ENCODE results near the gene AVPR2. TPM values are rescaled to one million over a fixed set of nuclear protein-coding genes. Genes with fewer than 3 reads are reported as not detected.

Gene AVPR2
- total RNA-seq, 1 donor from 2014 or later, result not detected

DNA sequence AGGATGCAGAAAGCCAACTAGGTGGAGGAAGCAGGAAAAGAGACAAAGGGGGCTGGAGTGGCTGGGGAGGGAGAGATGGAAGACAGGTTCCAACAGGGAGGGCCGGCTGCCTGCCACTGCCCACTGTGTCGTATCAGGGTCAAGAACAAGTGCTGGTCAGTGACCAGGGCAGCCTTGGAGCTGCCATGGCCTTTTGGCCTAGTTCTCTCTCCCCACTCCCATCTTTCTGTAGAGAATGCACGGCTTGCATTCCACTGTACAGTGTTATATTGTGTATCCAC, 30.4 kb upstream of the AVPR2 start:
- peak overlapping the region; percentile 24 for H3K4me3 Mint-ChIP-seq
- Histone ChIP-seq H3K4me2 (peak overlapping the region; percentile 66), H2AFZ (replicated peaks) (no peak overlapping the region), H3K4me1 (peaks cover 14% of the 10 kb centered on the region), H3K9ac (no peak overlapping the region), H3K79me2 (ENCODE audit: low read depth) (no peaks in the 10 kb centered on the region), H3K9me3 (ENCODE audit: low read depth) (no peaks in the 10 kb centered on the region), H3F3A (ENCODE audit: low read depth) (peaks cover 9% of the 10 kb centered on the region), H3K36me3 (no peaks in the 10 kb centered on the region), H3K27me3 (no peaks in the 10 kb centered on the region), H4K20me1 (ENCODE audit: low read depth) (peaks cover 19% of the 10 kb centered on the region), H3K27ac (no peak overlapping the region), H3K4me3 (no peak overlapping the region)
- no peak overlapping the region for H3K27ac Mint-ChIP-seq
- H3K27me3 Mint-ChIP-seq (ENCODE audit: insufficient read depth, low read depth), result peaks cover 24% of the 10 kb centered on the region
- no peak for TF ChIP-seq EZH2phosphoT487 (IDR thresholded peaks at IDR 0.05)
- TF ChIP-seq, protein P1, sequence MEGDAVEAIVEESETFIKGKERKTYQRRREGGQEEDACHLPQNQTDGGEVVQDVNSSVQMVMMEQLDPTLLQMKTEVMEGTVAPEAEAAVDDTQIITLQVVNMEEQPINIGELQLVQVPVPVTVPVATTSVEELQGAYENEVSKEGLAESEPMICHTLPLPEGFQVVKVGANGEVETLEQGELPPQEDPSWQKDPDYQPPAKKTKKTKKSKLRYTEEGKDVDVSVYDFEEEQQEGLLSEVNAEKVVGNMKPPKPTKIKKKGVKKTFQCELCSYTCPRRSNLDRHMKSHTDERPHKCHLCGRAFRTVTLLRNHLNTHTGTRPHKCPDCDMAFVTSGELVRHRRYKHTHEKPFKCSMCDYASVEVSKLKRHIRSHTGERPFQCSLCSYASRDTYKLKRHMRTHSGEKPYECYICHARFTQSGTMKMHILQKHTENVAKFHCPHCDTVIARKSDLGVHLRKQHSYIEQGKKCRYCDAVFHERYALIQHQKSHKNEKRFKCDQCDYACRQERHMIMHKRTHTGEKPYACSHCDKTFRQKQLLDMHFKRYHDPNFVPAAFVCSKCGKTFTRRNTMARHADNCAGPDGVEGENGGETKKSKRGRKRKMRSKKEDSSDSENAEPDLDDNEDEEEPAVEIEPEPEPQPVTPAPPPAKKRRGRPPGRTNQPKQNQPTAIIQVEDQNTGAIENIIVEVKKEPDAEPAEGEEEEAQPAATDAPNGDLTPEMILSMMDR (IDR thresholded peaks at IDR 0.05), result no peak
- TF ChIP-seq EZH2 (IDR thresholded peaks at IDR 0.05), result no peak
- H3K4me1 Mint-ChIP-seq, result peaks cover 53% of the 10 kb centered on the region
- H3K36me3 Mint-ChIP-seq, result no peaks in the 10 kb centered on the region
- DNase-seq (ENCODE audit: low spot score), result no peak
- H3K9me3 Mint-ChIP-seq, result peaks cover 28% of the 10 kb centered on the region

DNA sequence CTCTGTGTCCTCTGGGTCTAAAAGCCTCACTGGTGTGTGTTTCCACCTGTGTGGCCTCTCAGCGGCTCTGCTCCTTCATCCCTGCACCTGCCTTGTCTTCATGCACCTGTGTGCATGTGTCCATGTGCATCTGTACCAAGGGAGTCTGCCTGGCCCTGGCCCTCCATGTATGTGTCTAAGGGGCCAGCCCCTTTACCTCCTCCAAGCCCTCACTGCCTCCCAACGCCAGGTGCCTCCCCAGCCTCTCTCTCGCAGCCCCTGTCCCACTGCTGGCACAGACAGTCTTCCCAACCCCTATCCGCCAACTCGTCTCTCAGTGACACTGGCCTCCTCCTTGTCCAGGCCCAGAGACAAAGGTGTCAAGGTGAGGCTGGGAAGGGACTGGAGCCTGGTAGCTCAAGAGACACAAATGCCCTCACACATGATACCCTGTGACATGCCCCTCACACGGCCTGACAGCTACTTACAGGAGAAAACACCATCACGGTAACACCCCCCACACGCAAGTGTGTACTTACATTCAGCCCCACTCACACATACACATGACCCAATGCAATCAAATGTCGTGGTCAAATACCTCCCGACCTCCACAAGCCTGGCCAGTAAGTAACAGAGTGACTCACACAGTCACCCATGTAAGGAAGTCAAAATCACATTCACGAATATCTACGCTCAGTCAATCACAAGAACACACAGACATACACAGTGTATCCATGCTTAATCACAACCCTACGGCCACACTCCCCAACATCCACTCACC, 29.9 kb upstream of the AVPR2 start:
- H4K20me1 ChIP-seq (ENCODE audit: low read depth), result peaks cover 19% of the 10 kb centered on the region
- H3K79me2 ChIP-seq (ENCODE audit: low read depth), result no peaks in the 10 kb centered on the region
- peak overlapping the region; percentile 66 for H3K4me2 ChIP-seq
- DNase-seq (ENCODE audit: low spot score), result no peak
- no peak overlapping the region for H3K9ac ChIP-seq
- no peak overlapping the region for H3K4me3 ChIP-seq
- no peak overlapping the region for H3K27ac ChIP-seq
- no peak overlapping the region for H3K27ac Mint-ChIP-seq
- no peaks in the 10 kb centered on the region for H3K36me3 ChIP-seq
- TF ChIP-seq, protein P1 (IDR thresholded peaks at IDR 0.05), result no peak
- TF ChIP-seq EZH2phosphoT487 (IDR thresholded peaks at IDR 0.05) (no peak), EZH2 (IDR thresholded peaks at IDR 0.05) (no peak)
- H3K9me3 ChIP-seq (ENCODE audit: low read depth), result no peaks in the 10 kb centered on the region
- H3K4me1 ChIP-seq, result peaks cover 15% of the 10 kb centered on the region
- no peak overlapping the region for H2AFZ ChIP-seq (replicated peaks)
- H3F3A ChIP-seq (ENCODE audit: low read depth), result peaks cover 15% of the 10 kb centered on the region
- peak overlapping the region; percentile 34 for H3K4me3 Mint-ChIP-seq
- H3K4me1 Mint-ChIP-seq, result peaks cover 58% of the 10 kb centered on the region
- peaks cover 28% of the 10 kb centered on the region for H3K9me3 Mint-ChIP-seq
- no peaks in the 10 kb centered on the region for H3K27me3 ChIP-seq
- peaks cover 26% of the 10 kb centered on the region for H3K27me3 Mint-ChIP-seq (ENCODE audit: insufficient read depth, low read depth)
- no peaks in the 10 kb centered on the region for H3K36me3 Mint-ChIP-seq

DNA sequence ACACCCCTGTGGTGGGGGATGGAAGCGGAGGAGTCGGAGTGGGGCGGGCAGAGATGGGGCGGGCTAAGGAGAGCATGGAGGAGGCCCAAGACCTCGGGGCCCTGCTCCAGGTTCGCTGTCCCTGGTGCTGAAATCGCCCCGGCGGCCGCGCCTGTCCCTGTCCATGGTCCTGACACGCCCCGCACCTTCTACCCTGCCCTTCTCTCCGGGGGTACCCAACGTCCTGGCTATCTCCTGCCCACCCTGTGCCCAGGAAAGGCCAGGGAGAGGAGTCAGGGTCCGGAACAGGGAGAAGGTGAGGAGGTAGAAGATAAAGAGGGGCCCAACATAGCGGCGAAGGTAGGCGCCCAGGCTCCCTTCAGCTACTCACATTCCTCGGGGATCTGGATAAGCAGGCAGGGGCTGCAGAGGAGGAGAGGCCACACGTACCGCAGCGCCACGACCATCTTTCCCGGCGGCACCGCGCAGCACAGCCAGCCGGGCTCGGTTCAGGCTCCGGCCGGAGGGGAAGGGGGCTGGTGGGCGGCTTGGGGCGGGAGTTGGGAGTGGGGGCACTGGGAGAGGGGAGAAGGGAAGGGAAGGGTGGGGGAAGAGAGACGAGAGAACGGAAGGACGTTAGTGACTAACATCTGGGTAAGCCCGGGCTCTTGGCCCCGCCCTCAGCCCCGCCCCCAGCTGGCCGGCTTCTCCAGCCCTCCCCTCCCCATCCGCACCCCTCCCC, 28.9 kb upstream of the AVPR2 start:
- TF ChIP-seq, protein P1 (IDR thresholded peaks at IDR 0.05), result peak; percentile 14
- no peak for TF ChIP-seq EZH2phosphoT487 (IDR thresholded peaks at IDR 0.05)
- TF ChIP-seq EZH2 (IDR thresholded peaks at IDR 0.05), result no peak
- H3K9me3 Mint-ChIP-seq, result peaks cover 29% of the 10 kb centered on the region
- Histone ChIP-seq H3K4me2 (peak overlapping the region; percentile 66), H3K4me3 (peak overlapping the region; percentile 28), H3K36me3 (no peaks in the 10 kb centered on the region), H3K27ac (no peak overlapping the region), H3F3A (ENCODE audit: low read depth) (peaks cover 16% of the 10 kb centered on the region), H4K20me1 (ENCODE audit: low read depth) (peaks cover 19% of the 10 kb centered on the region), H3K9ac (no peak overlapping the region), H2AFZ (replicated peaks) (no peak overlapping the region), H3K4me1 (peaks cover 15% of the 10 kb centered on the region), H3K79me2 (ENCODE audit: low read depth) (no peaks in the 10 kb centered on the region), H3K9me3 (ENCODE audit: low read depth) (no peaks in the 10 kb centered on the region), H3K27me3 (no peaks in the 10 kb centered on the region)
- no peak overlapping the region for H3K4me3 Mint-ChIP-seq
- DNase-seq (ENCODE audit: low spot score), result peak; percentile 82
- H3K4me1 Mint-ChIP-seq, result peaks cover 62% of the 10 kb centered on the region
- no peak overlapping the region for H3K27ac Mint-ChIP-seq
- H3K27me3 Mint-ChIP-seq (ENCODE audit: insufficient read depth, low read depth), result peaks cover 26% of the 10 kb centered on the region
- H3K36me3 Mint-ChIP-seq, result no peaks in the 10 kb centered on the region

All from neural progenitor cell (in vitro differentiated cells).